ENCODE data around the gene P4HA2.

P4HA2 gene

GRCh38 chr5:132264546-132265335 lies 37.1 kb upstream of the P4HA2 start:
- DNase-seq: no peak

GRCh38 chr5:132263548-132264261 lies 36.1 kb upstream of the P4HA2 start:
- DNase-seq: no peak

GRCh38 chr5:132262882-132263547 lies 35.4 kb upstream of the P4HA2 start:
- no peak for DNase-seq

GRCh38 chr5:132261881-132262845 lies 34.5 kb upstream of the P4HA2 start:
- no peak for DNase-seq

- no peak for DNase-seq
These were observed 33.3 kb upstream of the P4HA2 start for GRCh38 chr5:132260714-132261551.

GRCh38 chr5:132260051-132260450 lies 32.4 kb upstream of the P4HA2 start:
- DNase-seq: no peak

- DNase-seq: no peak
These were observed 31.6 kb upstream of the P4HA2 start for GRCh38 chr5:132259069-132259851.

GRCh38 chr5:132258102-132259068 lies 30.7 kb upstream of the P4HA2 start:
- no peak for DNase-seq

- no peak for DNase-seq
These were observed 29.8 kb upstream of the P4HA2 start, which contains the start of gene PDLIM4 for GRCh38 chr5:132257131-132258101. PDLIM4 (plus strand) TSS chr5:132257696; CDS start chr5:132257735, 39 bp downstream.

- DNase-seq: no peak
These were observed 29.1 kb upstream of the P4HA2 start for GRCh38 chr5:132256783-132257130.

- DNase-seq: no peak
These were observed 28.6 kb upstream of the P4HA2 start for GRCh38 chr5:132256086-132256782.

GRCh38 chr5:132254321-132254977 lies 26.8 kb upstream of the P4HA2 start:
- no peak for DNase-seq

GRCh38 chr5:132253452-132254320 lies 26.0 kb upstream of the P4HA2 start:
- no peak for DNase-seq

GRCh38 chr5:132253008-132253441 lies 25.4 kb upstream of the P4HA2 start:
- DNase-seq: no peak

GRCh38 chr5:132251220-132251725 lies 23.6 kb upstream of the P4HA2 start:
- DNase-seq: no peak

GRCh38 chr5:132250547-132250946 lies 22.9 kb upstream of the P4HA2 start:
- DNase-seq: no peak
